T-helper 2 cell treated with Interferon-gamma antibody and Interleukin-4, amounts not matched to agents 5 μg/mL and 100 μg/mL, for 36 hours (primary cell): Measurements from ENCODE around the gene CEP112.

Experiments used
- DNase-seq: peaks from one replicate; pipeline ENCODE4 v3.0.0; 2021; ENCODE audit warnings: low spot score
- H3K27ac Mint-ChIP-seq: one replicate; pipeline ENCODE4 v1.8.0; 2021; ENCODE audit warnings: mild to moderate bottlenecking, mixed read lengths
- H3K27me3 Mint-ChIP-seq: one replicate; pipeline ENCODE4 v1.8.0; 2021; ENCODE audit warnings: low read depth, mixed read lengths
- H3K36me3 Mint-ChIP-seq: one replicate; pipeline ENCODE4 v1.8.0; 2021; ENCODE audit warnings: low read depth, mixed read lengths
- H3K4me1 Mint-ChIP-seq: one replicate; pipeline ENCODE4 v1.8.0; 2021; ENCODE audit warnings: low read depth, mixed read lengths
- H3K4me3 Mint-ChIP-seq: one replicate; pipeline ENCODE4 v1.8.0; 2022; ENCODE audit warnings: mild to moderate bottlenecking, moderate library complexity, mixed read lengths
- H3K9me3 Mint-ChIP-seq: one replicate; pipeline ENCODE4 v1.8.0; 2021; ENCODE audit warnings: mixed read lengths

Gene CEP112

DNA sequence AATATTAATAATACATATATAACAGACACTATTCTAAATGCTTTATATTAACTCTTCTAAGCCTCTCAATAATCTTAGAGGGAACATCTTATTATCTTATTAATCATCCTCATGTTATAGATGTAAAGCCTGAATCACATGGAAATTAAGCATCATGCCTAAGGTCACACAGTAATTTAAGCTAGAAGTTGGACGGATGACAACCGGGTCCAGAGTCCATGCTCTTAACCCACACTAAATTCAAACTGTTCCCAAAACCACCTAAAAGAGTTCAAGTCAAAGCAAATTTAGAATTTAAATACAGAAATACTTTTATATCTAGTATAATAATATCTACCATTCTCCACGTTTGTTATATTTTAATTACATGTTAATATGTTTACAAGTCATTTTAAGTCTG is 193.3 kb downstream of the CEP112 start:
- no peak for DNase-seq
- Mint-ChIP-seq H3K9me3 (no peaks in the 10 kb centered on the region), H3K36me3 (no peaks in the 10 kb centered on the region), H3K4me3 (no peak overlapping the region), H3K27me3 (peaks cover 7% of the 10 kb centered on the region), H3K27ac (no peak overlapping the region), H3K4me1 (peaks cover 6% of the 10 kb centered on the region)

DNA sequence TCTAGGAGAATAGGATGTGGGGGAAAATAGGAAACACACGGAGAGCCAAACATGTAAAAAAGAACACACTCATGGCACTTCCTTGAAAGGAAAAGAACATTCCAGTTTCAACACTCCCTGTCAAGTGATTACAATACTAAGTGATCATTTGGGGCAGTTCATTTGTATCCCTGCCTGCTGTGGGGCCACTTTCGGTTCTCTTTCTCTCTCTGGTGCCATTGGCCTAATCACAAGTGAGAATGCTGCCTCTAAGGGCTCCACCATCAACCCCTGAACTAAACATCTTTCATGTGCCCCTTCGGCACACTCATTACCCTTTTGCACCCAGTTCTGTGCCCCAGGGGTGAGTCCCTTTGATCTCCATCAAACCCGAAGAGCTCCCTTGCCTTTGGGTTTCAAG is 197.3 kb downstream of the CEP112 start:
- Mint-ChIP-seq H3K4me1 (no peaks in the 10 kb centered on the region), H3K9me3 (no peaks in the 10 kb centered on the region), H3K27ac (no peak overlapping the region), H3K36me3 (no peaks in the 10 kb centered on the region), H3K27me3 (peaks cover 8% of the 10 kb centered on the region), H3K4me3 (no peak overlapping the region)
- DNase-seq: no peak

DNA sequence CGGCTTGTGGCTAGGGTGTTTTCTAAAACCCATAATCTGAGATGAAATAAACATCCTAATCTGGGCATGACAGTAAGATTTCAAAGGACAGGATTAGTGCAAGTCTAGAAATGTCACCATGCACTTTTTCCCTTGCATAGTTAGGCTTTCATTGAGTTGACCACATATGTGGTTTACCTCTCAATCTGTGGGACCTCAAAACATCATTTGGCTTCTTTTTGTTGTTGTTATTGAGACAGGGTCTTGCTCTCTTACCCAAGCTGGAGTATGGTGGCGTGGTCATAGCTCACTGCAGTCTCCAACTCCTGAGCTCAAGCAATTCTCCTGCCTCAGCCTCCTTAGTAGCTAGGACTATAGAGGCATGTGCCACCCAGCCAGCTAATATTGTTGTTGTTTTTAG is 197.8 kb downstream of the CEP112 start:
- DNase-seq: no peak
- H3K4me3 Mint-ChIP-seq: no peak overlapping the region
- no peaks in the 10 kb centered on the region for H3K9me3 Mint-ChIP-seq
- H3K4me1 Mint-ChIP-seq: no peaks in the 10 kb centered on the region
- no peaks in the 10 kb centered on the region for H3K36me3 Mint-ChIP-seq
- peaks cover 6% of the 10 kb centered on the region for H3K27me3 Mint-ChIP-seq
- H3K27ac Mint-ChIP-seq: no peak overlapping the region

DNA sequence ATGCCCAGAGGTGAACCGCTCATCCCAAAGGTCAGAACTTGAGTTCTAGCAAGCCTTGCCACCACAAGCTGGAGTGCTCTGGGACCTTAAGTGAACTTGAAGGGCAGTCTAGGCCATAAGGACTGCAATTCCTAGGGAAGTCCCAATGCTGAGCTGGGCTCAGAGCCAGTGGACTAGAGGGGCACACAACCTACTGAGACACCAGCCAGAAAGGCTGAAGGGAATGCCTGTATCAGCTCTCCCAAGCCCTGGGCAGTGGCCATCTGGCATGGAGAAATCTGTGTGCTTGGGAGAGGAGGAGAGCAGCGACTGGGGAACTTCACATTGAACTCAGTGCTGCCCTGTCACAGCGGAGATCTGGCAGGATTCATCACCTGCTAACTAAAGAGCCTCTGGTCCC is 201.3 kb downstream of the CEP112 start:
- peaks cover 2% of the 10 kb centered on the region for H3K36me3 Mint-ChIP-seq
- H3K4me1 Mint-ChIP-seq: no peaks in the 10 kb centered on the region
- no peak overlapping the region for H3K27ac Mint-ChIP-seq
- peaks cover 6% of the 10 kb centered on the region for H3K27me3 Mint-ChIP-seq
- DNase-seq: no peak
- no peak overlapping the region for H3K4me3 Mint-ChIP-seq
- H3K9me3 Mint-ChIP-seq: peaks cover 10% of the 10 kb centered on the region

DNA sequence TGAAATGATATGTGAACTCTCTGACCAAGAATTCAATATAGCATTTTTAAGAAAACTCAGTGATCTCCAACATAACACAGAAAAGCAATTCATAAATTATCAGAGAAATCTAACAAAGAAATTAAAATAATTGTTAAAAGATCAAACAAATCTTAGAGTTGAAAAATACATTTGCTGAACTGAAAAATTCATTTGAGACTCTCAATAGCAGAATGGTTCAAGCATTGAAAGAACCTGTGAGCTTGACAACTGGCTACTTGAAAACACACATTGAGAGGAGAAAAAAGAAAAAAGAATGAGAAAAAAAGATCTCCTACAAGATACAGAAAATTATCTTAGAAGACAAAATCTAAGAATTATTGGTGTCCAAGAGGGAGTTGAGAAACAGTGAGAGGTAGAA is 203.5 kb downstream of the CEP112 start:
- H3K4me3 Mint-ChIP-seq: no peak overlapping the region
- peaks cover 10% of the 10 kb centered on the region for H3K9me3 Mint-ChIP-seq
- peaks cover 2% of the 10 kb centered on the region for H3K36me3 Mint-ChIP-seq
- no peaks in the 10 kb centered on the region for H3K4me1 Mint-ChIP-seq
- H3K27me3 Mint-ChIP-seq: peaks cover 3% of the 10 kb centered on the region
- H3K27ac Mint-ChIP-seq: no peak overlapping the region
- no peak for DNase-seq

DNA sequence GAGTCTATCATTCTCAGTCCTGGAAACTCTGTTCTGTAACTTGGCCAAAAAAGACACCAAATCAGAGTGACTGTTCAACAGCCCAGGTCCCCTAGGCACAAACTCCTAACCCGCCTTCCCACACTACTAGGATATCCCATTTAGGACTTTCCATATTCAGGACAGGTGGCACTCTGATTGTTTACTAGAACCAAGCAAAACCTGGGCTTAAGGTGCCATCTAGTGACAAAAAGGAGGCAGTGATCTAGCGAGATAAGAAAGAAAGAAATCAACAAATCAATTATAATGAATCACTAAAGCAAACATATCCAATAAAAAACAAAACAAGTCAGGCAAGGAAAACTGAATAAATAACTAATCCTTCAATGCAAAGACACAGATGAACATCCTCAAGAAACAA is 203.9 kb downstream of the CEP112 start:
- Mint-ChIP-seq H3K4me1 (no peaks in the 10 kb centered on the region), H3K27ac (no peak overlapping the region), H3K9me3 (peaks cover 10% of the 10 kb centered on the region), H3K27me3 (peaks cover 3% of the 10 kb centered on the region), H3K4me3 (no peak overlapping the region), H3K36me3 (peaks cover 2% of the 10 kb centered on the region)
- no peak for DNase-seq

DNA sequence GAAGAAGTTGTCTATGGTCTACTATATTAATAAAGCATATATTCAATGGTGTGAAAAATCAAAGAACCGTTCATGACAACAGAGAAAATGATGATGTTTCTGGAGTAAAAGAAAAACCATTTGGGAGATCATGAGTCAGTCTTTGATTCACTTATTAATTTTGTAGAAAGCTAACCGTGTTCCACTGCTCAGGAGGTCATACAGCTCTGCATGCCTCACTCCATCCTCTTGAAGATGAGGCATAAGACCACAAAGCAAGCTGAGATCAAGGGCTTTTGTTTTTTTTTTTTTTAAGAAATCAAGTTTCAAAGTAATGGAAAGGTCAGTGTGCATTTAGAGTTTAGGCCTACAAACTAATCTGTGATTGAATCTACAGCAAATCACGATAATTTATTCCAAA is 206.4 kb downstream of the CEP112 start:
- no peak overlapping the region for H3K4me3 Mint-ChIP-seq
- no peak for DNase-seq
- peaks cover 2% of the 10 kb centered on the region for H3K36me3 Mint-ChIP-seq

DNA sequence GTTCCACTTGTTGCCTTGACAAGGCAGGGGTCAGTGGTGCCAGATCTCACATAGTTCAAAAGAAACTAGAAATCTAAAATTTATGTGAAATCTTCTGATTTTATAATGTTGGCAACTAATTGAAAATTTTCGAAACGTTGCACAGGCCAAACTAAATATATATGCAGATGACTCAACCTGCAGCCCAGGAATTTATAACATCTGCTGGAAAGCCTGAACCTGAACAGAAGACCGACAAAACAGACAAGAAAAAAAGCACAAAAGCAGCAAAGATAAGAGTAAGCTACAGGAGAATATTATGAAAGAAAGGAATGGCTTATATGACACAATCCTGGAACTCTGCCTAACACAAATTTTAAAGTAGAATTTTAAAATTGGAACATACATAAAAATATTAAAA is 207.6 kb downstream of the CEP112 start:
- peaks cover 10% of the 10 kb centered on the region for H3K9me3 Mint-ChIP-seq
- no peak overlapping the region for H3K4me3 Mint-ChIP-seq
- H3K36me3 Mint-ChIP-seq: peaks cover 2% of the 10 kb centered on the region
- no peak for DNase-seq
- no peaks in the 10 kb centered on the region for H3K27me3 Mint-ChIP-seq
- no peaks in the 10 kb centered on the region for H3K4me1 Mint-ChIP-seq
- no peak overlapping the region for H3K27ac Mint-ChIP-seq

More for the DNA sequence above, 206.4 kb downstream of the CEP112 start:
- no peak overlapping the region for H3K27ac Mint-ChIP-seq
- H3K9me3 Mint-ChIP-seq: peaks cover 10% of the 10 kb centered on the region
- H3K27me3 Mint-ChIP-seq: peaks cover 3% of the 10 kb centered on the region
- no peaks in the 10 kb centered on the region for H3K4me1 Mint-ChIP-seq

DNA sequence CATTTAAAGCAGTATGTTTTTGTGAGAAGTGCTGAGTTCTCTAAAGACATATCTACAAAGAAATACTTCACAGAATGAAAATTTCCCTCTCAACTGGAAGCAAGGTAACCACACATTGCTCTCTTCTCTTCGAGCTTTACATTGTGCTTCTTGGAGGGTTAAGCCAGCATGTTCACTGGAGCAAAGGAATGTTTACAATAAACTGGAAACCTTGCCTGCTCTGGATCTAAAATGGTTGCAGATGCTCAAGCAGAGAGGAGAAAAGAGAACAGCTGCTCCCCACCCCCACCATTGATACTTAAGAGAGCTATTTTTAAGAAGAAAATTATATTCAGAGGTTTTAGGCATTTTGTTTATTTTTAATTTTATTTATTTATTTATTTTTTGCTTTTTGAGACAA is 213.1 kb downstream of the CEP112 start:
- Mint-ChIP-seq H3K36me3 (no peaks in the 10 kb centered on the region), H3K4me3 (no peak overlapping the region), H3K9me3 (no peaks in the 10 kb centered on the region), H3K27me3 (peaks cover 6% of the 10 kb centered on the region), H3K4me1 (no peaks in the 10 kb centered on the region), H3K27ac (no peak overlapping the region)
- no peak for DNase-seq

DNA sequence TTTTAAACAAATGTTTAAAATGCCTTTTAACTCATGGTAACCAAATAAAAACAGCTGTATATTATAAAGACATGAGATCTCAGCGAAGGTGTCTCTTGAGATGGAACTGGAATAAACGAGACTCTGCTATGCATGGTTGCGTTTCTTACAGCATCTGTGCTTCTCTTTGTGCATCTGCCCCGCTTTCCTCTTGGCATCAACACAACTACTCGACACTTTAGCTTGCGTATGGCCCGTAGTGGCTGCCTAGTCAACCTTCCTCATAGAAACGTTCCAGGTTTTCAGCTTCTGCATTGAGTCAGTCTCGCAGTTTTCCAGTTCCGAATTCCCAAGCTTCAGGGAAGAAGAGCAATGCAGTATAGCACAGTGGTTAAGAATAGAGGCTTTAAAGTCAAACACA is 214.9 kb downstream of the CEP112 start:
- peaks cover 6% of the 10 kb centered on the region for H3K27me3 Mint-ChIP-seq
- no peak for DNase-seq
- peaks cover 1% of the 10 kb centered on the region for H3K9me3 Mint-ChIP-seq
- no peaks in the 10 kb centered on the region for H3K4me1 Mint-ChIP-seq
- H3K36me3 Mint-ChIP-seq: no peaks in the 10 kb centered on the region
- H3K4me3 Mint-ChIP-seq: no peak overlapping the region
- no peak overlapping the region for H3K27ac Mint-ChIP-seq

DNA sequence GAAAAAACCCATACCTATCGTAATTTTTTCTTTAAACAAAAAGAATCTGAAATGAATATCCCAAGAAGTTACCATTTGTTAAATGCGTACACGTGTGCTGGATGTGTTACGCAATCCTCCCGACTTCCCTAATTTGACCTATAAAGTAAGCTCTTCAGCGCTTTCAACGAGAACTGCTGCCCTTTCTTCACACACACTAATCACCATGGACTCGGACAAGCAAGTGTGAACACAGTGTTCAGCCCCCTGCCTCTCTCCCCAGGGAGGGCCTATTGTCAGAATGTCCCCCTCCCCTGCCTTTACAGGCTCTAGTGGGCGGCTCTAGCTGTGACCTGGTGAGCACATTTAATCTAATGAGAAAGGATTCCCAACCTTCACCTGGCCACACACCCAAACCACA is 216.1 kb downstream of the CEP112 start:
- Mint-ChIP-seq H3K27ac (no peak overlapping the region), H3K36me3 (no peaks in the 10 kb centered on the region), H3K9me3 (peaks cover 8% of the 10 kb centered on the region), H3K27me3 (peaks cover 6% of the 10 kb centered on the region), H3K4me1 (no peaks in the 10 kb centered on the region), H3K4me3 (no peak overlapping the region)
- DNase-seq: no peak

DNA sequence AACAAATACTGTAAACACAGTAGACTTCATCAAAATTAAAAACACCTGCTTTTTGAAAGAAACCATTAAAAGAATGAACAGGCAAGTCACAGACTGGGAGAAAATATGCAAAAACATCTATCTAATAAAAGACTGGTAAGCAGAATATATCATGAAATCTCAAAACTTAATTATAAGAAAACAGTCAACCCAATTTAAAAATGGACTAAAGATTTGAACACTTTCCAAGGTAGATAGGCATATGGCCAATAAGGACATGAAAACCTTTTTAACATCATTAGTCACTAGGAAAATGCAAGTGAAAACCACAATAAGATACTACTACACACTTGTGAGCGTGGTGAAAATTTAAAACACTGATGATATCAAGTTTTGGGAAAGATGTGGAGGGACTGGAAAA is 218.7 kb downstream of the CEP112 start:
- Mint-ChIP-seq H3K4me1 (no peaks in the 10 kb centered on the region), H3K27ac (no peak overlapping the region), H3K4me3 (no peak overlapping the region), H3K36me3 (no peaks in the 10 kb centered on the region), H3K27me3 (peaks cover 6% of the 10 kb centered on the region), H3K9me3 (peaks cover 12% of the 10 kb centered on the region)
- no peak for DNase-seq

DNA sequence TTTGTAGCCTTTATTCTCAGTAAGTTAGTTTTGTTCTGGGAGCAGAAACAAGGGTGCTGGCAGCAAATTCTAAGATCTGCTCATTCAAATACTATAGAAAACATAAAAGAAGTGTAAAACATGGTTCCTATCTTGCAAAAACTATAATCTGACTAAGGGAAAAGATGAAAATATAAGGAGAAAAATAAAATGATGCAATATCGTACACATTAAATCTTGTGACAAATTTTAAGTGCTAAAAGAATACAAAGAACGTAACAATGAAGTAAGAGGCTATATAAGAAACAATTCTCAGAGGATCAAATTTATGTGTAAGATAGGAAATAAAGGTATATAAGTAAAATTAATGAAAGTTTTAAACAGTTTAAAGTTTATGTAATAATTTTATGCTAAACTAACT is 224.6 kb downstream of the CEP112 start:
- no peak for DNase-seq
- Mint-ChIP-seq H3K27me3 (no peaks in the 10 kb centered on the region), H3K27ac (no peak overlapping the region), H3K4me3 (no peak overlapping the region), H3K9me3 (peaks cover 15% of the 10 kb centered on the region), H3K36me3 (no peaks in the 10 kb centered on the region), H3K4me1 (no peaks in the 10 kb centered on the region)

DNA sequence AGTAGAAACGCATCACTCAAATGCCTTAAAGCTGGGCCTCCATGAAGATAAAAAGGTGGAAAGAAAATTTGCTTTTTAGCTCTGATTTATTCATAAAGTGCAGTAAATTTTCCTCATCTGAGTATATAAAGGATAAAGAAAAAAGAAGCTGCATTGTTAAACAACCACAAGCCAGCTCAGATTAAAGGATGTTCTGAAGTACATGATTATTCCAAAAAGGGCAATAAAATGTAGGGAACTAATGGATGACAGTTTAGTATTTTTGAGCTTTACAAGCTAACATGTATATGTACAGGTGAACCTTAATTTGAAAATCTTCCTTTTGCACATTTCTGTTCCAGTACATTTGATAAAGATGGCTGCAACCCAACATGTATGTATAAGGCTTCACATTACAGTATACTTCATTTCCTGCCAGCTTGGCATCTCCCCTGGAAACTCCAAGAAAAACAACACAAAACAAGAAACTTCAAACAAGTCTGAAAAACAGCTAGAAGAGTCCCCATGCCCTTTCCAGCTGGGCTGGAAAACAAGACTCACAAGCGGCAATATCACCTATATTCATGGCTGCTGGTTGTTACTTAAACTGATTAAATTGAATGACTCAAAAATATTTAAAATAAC is 225.7 kb downstream of the CEP112 start:
- no peak overlapping the region for H3K4me3 Mint-ChIP-seq
- peaks cover 11% of the 10 kb centered on the region for H3K9me3 Mint-ChIP-seq
- no peaks in the 10 kb centered on the region for H3K36me3 Mint-ChIP-seq
- no peaks in the 10 kb centered on the region for H3K4me1 Mint-ChIP-seq
- no peaks in the 10 kb centered on the region for H3K27me3 Mint-ChIP-seq
- H3K27ac Mint-ChIP-seq: no peak overlapping the region
- DNase-seq: no peak

DNA sequence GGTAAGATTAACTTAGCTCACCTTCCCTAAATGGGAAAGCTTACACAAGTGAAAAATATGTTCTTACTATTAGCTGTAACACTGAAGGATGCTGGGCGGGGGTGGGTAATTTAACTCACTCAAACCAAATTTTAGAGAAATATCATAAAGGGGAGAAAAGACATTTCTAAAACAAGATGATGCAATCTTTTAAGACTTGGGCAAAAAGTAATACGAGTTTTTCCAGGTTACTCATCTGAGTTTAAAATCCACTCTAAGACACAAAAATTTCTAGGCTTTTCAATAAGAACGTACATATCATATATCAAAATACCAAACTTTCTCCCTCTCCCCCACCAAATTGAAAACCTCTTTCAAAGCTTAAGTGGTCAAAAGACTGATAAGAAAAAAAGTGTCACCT is 228.8 kb downstream of the CEP112 start:
- H3K4me3 Mint-ChIP-seq: no peak overlapping the region
- H3K9me3 Mint-ChIP-seq: peaks cover 8% of the 10 kb centered on the region
- H3K36me3 Mint-ChIP-seq: no peaks in the 10 kb centered on the region
- H3K27ac Mint-ChIP-seq: no peak overlapping the region
- H3K27me3 Mint-ChIP-seq: no peaks in the 10 kb centered on the region
- H3K4me1 Mint-ChIP-seq: no peaks in the 10 kb centered on the region
- DNase-seq: no peak
